Activated CD8-positive, alpha-beta memory T cell treated with anti-CD3 and anti-CD28 coated beads, Interleukin-2, amount 50 U/mL, for 4 hours (primary cell): ENCODE data around the gene FKBP8.
"Not testable (repeated sequence)": the region's sequence is repeated elsewhere in the genome, so short reads cannot be mapped to it uniquely, and the experiment has no call there.

Source experiments
- DNase-seq: peaks from one replicate; pipeline ENCODE4 v3.0.0-alpha.2; 2020

Gene FKBP8

DNA sequence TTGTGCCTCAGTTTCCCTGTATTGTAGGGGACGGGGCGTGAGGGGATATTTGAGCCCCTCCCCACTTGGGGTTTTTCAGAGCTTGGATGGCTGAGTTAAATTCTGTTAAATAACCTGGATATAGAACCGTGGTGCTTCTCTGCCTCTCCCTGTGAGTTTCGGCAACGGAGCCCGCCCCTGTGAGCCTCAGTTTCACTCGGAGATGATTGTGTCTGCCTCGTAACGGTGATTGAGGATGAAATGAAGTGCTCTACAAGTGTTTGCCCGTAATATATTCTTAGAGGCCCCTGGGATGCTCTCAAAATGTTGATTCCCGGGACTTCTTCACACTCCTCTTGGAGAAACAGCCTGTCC lies 14.8 kb upstream of the FKBP8 start:
- DNase-seq = no peak

DNA sequence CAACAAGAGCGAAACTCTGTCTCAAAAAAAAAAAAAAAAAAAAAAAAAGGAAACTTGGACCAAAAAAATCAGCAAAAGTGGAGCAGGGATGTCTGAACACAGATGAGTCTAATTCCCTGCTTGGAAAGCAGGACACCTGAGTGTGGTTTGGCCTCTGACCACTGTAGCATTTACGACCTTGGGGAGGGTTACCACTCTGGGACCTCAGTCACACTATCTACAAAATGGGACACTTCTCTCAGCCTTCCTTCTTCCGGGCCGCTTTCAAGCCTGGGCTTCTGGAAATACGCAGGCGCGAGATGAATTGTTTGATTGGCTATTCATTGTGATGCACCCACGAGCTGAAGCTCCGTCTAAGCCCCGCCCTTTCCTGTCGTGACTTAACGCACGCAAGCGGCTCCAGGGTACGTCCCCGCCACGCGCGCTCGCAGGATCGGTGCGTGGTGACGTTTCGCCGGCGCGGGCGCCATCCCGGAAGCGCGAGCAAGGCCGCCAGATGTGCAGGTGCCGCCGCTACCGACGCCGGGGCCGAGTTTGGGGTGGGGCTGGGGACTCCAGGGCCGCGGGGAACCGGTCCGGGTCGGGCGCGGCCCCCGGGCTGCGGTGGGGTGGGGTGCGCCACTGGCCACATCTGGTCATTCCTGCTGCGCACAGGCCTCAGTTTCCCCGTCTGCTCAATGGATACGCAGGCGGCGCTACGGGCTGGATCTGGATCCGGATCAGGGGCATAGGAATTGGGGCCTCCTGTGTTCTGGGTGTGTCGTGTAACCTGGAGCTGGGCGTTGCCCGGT lies 14.2 kb upstream of the FKBP8 start, which contains the start of gene KXD1:
Gene KXD1, plus strand, starts transcription at position 460 of the 791 bp plus-strand sequence. CDS start 4,187 bp downstream, outside the sequence.
- DNase-seq = peak; percentile 97

DNA sequence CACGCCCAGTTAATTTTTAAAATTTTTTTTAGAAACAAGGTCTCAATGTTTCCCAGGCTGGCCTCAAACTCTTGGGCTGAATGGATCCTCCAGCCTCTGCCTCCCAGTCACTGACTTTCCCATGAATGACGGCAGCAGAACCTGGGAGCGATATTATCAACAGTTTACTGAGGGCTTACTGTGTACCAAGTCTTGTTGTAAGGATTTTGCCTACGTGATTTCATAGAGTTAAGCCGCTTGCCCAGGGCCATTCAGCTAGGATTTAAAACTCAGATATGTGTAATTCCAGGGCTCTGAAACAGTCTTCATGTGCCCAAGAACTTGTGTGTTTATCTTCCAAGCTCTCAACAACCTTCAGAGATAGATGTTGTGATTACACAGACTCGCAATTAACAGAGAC lies 8.3 kb upstream of the FKBP8 start:
- no peak for DNase-seq

- peak; percentile 44 for DNase-seq
Observed at GRCh38 chr19:18543814-18544475, 572 bp upstream of the FKBP8 start.

DNA sequence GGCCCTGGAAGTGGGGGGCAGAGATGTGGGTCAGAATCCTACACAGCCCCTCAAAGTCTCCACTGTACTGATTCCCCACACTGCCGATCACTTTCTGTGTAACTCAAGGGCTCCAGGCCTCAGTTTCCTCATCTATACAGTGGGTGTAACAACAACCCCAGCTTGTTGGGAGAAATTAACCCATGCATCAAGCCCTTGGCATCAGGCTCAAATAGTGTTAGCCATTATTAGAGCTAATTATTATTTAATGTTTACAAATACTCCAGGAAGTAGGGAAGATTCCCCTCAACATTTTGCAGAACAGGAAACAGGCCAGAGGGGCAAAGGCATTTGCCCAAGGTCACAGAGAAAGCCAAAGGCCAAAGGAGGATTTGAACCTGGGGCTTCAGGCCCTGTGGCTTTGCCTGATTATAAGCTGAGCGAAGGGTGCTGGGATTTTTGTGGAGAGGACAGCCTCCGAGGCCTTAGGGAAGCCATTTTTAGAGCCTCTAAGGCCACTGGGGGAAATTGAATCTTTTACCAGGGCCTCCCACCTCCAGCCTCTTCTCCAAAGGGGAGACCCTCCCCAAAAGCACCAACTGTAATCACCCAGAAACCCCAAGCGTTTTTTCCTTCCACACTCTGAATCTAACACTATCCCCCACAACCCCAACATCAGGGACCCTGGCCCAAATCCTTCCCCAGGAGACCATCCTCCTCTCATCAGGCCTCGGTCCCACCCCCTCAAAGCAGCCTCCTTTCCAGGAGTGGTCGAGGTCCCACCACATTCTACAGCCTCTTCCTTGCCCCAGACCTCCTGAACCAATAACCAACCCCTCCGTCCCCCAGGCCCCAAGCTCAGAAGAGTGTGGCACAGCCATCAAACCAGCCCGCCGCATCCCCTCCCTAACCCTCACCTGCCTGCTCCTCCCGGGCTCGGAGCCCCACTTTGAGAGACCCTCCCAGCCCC lies 1.1 kb downstream of the FKBP8 start:
- DNase-seq = no peak

DNA sequence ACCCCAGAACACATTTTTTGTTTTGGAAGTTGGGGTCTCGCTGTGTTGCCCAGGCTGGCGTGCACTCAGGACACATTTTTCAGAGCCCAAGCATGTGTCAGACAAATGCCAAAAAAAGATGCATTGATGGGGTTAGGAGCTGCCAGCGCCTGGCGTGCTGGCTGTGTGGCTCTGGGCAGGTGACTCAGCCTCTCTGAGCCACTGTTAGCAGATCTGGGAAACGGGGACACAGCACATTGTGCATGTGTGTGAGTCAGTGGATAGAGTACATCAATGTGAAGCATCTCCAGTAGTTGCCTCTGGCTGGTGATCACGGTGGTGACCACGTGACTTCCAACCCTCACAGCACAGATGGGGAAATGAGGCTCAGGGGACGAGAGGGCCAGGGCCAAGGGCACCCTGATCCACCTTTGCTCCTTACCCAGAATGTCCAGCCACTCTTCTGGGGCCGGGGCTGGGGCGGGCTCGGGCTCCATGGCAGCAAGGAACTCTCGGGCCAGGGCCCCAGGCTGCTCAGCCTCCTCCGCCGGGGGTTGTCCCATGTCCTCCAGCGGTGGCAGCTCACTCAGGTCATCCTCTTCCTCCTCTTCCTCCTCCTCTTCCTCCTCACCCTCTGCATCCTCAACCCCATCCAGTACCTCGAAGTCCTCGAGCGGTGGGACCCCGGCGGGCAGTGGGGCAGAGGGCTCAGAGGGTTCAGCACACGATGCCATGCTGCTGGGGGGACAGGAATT lies 1.9 kb downstream of the FKBP8 start:
- DNase-seq = no peak

DNA sequence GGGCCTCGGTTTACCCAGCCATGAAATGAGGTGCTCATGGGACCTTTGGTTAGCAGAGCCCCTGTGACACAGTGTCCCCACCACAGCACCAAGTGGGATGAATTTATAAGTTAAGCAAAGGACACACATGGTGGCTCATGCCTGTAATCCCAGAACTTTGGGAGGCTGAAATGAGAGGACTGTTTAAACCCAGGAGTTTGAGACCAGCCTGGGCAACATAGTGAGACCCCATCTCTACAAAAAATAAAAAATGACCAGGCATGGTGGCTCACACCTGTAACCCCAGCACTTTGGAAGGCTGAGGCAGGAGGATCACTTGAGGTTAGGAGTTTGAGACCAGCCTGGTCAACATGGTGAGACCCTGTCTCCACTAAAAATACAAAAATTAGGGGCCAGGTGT lies 3.2 kb downstream of the FKBP8 start:
- not testable (repeated sequence) for DNase-seq

- DNase-seq = no peak
Observed at GRCh38 chr19:18539372-18539771, 4.0 kb downstream of the FKBP8 start.

DNA sequence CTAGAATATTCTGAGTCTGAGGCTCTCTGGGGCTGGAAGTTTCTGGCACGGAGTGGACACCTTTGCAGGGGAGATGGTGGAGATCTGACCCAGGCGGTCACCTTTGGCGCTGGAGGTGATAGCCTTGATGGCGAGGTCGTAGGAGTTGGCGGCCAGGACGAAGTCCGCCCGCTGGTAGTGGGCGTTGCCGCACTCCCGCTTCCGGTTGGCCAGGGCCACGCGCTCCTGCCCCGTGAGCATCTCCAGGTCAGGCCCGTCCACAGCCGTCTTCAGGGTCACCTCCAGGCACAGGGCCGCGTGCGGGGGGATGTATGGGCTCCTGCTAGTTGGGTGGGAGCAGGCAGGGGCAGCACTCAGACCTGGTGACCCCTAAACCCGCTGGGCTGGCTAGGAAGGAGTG lies 5.3 kb downstream of the FKBP8 start:
- no peak for DNase-seq

DNA sequence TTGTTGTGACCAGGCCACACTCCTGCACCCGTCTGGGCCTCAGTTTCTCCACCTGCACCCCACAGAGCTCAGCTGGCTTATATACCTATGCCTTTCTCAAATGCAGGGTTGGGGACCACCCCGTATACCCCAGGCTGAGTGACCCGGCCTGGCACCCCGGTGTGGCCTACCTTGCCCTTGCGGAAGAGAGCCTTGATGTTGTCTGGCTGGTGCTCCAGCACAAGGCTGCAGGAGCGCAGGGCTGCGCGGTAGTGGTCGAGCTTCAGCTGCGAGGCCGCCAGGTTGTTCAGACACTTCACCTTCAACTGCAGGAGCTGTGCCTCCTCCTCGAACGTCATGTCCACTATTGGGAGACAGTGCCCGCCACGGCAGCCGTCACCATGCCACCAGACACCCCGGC lies 5.9 kb downstream of the FKBP8 start:
- DNase-seq = no peak

DNA sequence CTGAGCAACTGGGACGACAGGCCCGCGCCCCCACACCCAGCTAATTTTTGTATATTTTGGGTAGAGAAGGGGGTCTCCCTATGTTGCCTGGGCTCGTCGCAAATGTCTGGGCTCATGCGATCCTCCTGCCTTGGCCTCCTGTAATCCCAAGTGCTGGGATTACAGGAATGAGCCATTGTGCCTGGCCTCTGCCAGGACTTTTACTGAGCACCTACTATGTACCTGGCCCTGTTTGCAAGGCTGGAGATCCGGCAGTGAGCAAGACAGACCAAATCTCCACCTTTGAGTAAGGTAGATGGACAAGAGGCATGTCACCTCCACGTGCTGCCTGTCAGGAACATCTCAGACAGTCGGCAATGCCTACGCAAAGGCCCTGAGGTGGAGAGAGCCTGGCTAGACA lies 6.9 kb downstream of the FKBP8 start:
- DNase-seq = no peak

- DNase-seq = no peak
Observed at GRCh38 chr19:18533058-18533457, 10.3 kb downstream of the FKBP8 start.

DNA sequence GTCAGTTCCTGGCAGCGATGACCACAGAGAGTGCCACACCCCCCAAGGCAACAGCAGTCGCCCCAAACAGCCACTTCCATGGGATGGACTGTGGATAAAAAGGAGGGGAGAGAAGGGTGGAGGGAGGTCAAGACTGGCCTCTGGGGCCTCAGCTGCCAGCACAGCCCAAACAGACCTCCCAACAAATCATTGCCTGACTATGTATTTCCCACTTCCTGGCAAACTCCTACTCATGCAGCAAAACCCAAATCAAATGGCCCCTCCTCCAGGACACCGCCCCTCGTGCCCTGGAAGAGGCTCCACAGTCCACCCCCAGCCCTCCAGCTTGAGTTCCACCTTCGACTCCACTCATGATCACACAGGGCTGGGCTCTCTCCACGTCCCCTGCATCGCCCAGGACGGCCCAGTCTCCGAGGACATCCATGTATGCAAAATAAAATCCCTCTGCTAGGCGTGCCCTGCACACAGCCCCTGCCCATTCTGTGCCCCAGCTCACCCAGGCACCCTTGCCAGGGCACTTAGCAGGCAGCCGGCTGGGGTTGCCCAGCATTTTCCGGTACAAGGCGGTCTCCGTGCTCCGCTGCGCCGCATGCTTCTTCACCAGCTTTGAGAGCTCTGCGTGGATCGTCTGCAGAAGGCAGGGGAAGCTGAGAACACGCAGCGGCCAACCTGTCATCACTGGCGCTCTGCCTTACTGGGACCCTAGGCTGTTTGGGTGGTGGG lies 11.0 kb downstream of the FKBP8 start:
- no peak for DNase-seq

DNA sequence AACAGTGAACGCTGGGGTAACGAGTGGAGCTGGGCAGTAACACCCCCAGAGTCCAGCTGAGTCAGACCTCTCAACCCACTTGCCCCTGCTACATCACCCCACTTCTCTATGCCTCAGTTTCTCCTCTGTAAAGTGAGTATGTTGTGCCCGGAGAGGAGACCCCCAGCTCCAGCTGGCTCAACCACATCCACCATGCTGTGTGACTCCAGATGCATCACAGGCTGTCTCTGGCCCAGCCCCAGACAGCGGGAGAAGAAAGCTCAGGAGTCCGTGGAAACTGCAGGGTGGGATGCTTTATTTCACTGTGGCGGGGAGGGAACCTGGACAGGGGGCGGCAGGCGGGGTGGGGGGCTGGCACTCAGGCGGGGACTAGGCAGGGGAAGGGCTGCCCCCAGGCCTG lies 11.9 kb downstream of the FKBP8 start:
- no peak for DNase-seq

DNA sequence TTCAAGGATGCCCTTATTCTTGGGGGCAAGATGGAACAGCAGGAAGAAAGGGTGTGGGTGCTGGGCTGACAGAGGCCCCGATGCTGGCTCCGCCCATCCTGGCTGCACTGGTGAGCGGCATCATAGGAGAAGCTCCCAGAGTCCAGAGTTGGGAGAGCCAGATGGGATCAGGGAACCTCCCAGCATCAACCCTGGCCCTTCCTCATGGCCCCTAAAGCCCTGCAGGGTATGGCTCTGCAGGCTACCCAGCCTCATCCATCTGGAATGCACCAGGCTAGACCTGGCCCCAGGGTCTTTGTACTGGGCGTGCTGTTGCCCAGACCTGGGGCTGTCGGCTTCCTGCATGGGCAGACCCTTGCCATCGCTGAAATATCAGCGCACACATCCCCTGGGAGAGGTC lies 13.6 kb downstream of the FKBP8 start:
- DNase-seq = no peak

GRCh38 chr19:18526316-18526715 lies 17.1 kb downstream of the FKBP8 start:
- DNase-seq = no peak

DNA sequence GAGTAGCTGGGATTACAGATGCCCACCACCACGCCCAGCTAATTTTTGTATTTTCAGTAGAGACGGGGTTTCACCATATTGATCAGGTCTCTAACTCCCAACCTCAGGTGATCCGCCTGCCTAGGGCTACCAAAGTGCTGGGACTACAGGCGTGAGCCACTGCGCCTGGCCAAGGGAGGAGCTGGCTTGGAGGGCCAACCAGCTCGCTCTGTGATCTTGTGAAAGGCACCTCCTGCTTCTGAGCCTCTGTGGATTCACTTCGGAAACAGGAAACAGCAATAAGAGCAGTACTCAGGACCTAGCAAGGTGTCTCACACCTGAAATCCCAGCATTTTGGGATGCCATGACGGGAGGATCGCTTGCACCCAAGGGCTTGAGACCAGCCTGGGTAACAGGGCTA lies 19.5 kb downstream of the FKBP8 start:
- no peak for DNase-seq

DNA sequence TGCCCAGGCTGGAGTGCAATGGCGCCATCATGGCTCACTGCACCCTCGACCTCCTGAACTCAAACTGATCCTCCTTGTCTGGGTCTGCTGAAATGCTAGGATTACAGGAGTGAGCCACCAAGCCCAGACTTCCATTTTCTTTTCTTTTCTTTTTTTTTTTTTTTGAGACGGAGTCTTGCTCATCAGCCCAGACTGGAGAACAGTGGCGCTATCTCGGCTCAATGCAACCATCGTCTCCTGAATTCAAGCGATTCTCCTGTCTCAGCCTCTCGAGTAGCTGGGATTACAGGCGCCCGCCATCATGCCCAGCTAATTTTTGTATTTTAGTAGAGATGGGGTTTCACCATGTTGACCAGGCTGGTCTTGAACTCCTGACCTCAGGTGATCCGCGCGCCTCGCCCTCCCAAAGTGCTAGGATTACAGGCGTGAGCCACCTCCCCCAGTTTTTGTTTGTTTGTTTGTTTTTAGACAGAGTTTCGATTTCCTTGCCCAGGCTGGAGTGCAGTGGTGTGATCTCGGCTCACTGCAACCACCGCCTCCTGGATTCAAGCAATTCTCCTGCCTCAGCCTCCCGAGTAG lies 20.4 kb downstream of the FKBP8 start:
- DNase-seq = not testable (repeated sequence)

DNA sequence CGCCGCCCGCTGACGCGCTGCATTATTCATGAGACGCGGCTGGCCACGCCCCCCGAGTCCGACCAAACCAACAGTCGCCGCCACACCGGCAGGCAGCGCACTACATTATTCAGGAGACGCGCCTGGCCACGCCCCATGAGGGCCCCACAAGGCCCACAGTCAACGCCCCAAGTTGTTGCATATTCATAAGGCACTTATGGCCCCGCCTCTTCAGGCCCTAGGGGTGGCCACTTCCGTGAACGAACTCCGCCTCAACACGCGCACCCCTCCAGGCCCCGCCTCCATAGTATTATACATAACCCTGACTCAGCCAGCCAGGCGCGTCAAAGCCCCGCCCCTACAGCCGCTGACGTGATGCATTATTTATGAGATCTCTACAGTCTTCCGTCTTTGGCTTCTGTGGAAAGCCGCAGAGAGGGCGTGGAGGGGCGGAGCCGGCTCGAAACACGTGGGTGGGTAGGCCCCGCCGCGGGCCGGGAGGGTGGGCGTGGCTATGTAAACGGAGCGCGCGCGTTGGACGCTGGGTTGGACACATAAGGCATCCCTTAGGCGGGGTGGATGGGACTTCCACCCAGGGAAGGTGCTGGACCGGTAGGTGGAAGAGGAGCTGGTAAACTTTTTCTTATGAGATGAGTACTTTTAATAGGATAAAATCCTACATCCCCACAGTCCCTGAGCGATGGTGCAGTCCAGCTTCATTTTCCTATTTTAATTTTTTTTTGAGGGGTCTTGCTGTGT lies 21.1 kb downstream of the FKBP8 start:
- peak; percentile 100 for DNase-seq

DNA sequence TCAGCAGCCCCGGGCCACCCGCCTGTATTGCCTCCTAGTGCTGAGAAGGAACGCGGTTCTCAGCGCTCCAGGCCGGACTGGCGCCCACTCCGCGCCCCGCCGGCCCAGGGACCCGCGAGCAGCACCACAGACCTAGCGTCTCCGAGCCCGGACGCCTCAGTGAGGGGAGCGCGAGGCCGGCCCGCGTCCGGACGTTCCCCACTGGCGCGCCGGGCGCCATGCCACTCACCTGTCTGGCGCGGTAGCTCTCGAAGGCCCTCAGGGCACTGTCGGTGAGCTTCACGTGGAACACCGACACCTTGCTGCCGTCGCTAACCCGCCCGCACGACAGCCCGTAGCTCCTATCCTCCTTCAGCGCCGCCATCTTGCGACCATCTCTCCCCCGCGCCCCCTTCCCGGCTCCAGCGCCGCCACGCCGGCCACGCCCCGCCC lies 21.7 kb downstream of the FKBP8 start, which contains the start of gene ELL:
Gene ELL, minus strand, starts transcription at position 379 of the 432 bp plus-strand sequence. Its CDS starts 15 bp downstream, at position 364.
- no peak for DNase-seq
